ENCODE data around the gene GATA2.

GATA2 gene

GRCh38 chr3:128475355-128475754, 17.6 kb downstream of the GATA2 start:
- no peaks in the 10 kb centered on the region; the same call in none of the 2 replicates for H3K27me3 ChIP-seq (replicated peaks; ENCODE audit: control insufficient read depth, insufficient read depth, low read length)
- TF ChIP-seq, protein P1, sequence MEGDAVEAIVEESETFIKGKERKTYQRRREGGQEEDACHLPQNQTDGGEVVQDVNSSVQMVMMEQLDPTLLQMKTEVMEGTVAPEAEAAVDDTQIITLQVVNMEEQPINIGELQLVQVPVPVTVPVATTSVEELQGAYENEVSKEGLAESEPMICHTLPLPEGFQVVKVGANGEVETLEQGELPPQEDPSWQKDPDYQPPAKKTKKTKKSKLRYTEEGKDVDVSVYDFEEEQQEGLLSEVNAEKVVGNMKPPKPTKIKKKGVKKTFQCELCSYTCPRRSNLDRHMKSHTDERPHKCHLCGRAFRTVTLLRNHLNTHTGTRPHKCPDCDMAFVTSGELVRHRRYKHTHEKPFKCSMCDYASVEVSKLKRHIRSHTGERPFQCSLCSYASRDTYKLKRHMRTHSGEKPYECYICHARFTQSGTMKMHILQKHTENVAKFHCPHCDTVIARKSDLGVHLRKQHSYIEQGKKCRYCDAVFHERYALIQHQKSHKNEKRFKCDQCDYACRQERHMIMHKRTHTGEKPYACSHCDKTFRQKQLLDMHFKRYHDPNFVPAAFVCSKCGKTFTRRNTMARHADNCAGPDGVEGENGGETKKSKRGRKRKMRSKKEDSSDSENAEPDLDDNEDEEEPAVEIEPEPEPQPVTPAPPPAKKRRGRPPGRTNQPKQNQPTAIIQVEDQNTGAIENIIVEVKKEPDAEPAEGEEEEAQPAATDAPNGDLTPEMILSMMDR (IDR thresholded peaks at IDR 0.05; ENCODE audit: insufficient read depth, low read length, poor library complexity, severe bottlenecking): no peak

GRCh38 chr3:128473737-128474136, 19.3 kb downstream of the GATA2 start:
- no peak overlapping the region for H3K4me3 ChIP-seq (replicated peaks; ENCODE audit: low read depth, low read length)
- no peak for DNase-seq (ENCODE audit: extremely low read depth, insufficient read length)
- H3K36me3 ChIP-seq (ENCODE audit: control insufficient read depth, insufficient read depth, low read length): no peaks in the 10 kb centered on the region
- TF ChIP-seq, protein P1 (IDR thresholded peaks at IDR 0.05; ENCODE audit: insufficient read depth, low read length, poor library complexity, severe bottlenecking): no peak
- H3K27me3 ChIP-seq (replicated peaks; ENCODE audit: control insufficient read depth, insufficient read depth, low read length): no peaks in the 10 kb centered on the region; the same call in none of the 2 replicates

More at GRCh38 chr3:128475355-128475754, 17.6 kb downstream of the GATA2 start:
- no peak for DNase-seq (ENCODE audit: extremely low read depth, insufficient read length)
- Histone ChIP-seq H3K4me3 (replicated peaks; ENCODE audit: low read depth, low read length) (no peak overlapping the region), H3K36me3 (ENCODE audit: control insufficient read depth, insufficient read depth, low read length) (no peaks in the 10 kb centered on the region)

GRCh38 chr3:128473180-128473519, 19.9 kb downstream of the GATA2 start:
- H3K27me3 ChIP-seq (replicated peaks; ENCODE audit: control insufficient read depth, insufficient read depth, low read length): no peaks in the 10 kb centered on the region; the same call in none of the 2 replicates
- H3K36me3 ChIP-seq (ENCODE audit: control insufficient read depth, insufficient read depth, low read length): no peaks in the 10 kb centered on the region
- no peak for DNase-seq (ENCODE audit: extremely low read depth, insufficient read length)
- TF ChIP-seq, protein P1 (IDR thresholded peaks at IDR 0.05; ENCODE audit: insufficient read depth, low read length, poor library complexity, severe bottlenecking): no peak
- H3K4me3 ChIP-seq (replicated peaks; ENCODE audit: low read depth, low read length): no peak overlapping the region

- Histone ChIP-seq H3K4me3 (replicated peaks; ENCODE audit: low read depth, low read length) (no peak overlapping the region), H3K36me3 (ENCODE audit: control insufficient read depth, insufficient read depth, low read length) (no peaks in the 10 kb centered on the region), H3K27me3 (replicated peaks; ENCODE audit: control insufficient read depth, insufficient read depth, low read length) (no peaks in the 10 kb centered on the region; the same call in none of the 2 replicates)
- TF ChIP-seq, protein P1 (IDR thresholded peaks at IDR 0.05; ENCODE audit: insufficient read depth, low read length, poor library complexity, severe bottlenecking): no peak
- DNase-seq (ENCODE audit: extremely low read depth, insufficient read length): no peak
These were observed 20.4 kb downstream of the GATA2 start for GRCh38 chr3:128472449-128473179.

DNA sequence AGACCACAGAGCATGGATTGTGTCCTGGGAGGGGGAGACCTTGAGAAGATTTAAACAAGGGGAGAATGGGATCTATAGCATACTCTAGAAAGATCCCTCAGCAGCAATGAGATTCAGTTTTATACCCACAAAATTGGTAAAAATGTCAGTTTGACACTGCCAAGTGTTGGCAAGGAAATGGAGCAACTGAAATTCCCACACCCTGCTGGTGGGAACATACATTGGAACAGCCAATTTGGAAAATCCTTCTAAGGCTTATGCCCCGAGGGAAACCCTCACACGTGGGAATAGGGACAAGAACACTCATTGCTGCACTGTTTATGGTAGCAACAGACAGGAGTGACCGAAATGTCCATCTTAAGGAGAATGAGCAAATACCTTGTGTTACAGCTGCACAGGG, 21.3 kb downstream of the GATA2 start:
- no peak for DNase-seq (ENCODE audit: extremely low read depth, insufficient read length)
- TF ChIP-seq, protein P1 (IDR thresholded peaks at IDR 0.05; ENCODE audit: insufficient read depth, low read length, poor library complexity, severe bottlenecking): no peak
- Histone ChIP-seq H3K36me3 (ENCODE audit: control insufficient read depth, insufficient read depth, low read length) (no peaks in the 10 kb centered on the region), H3K4me3 (replicated peaks; ENCODE audit: low read depth, low read length) (no peak overlapping the region), H3K27me3 (replicated peaks; ENCODE audit: control insufficient read depth, insufficient read depth, low read length) (no peaks in the 10 kb centered on the region; the same call in none of the 2 replicates)

Data from GM06990 (cell line).